ENCODE measurements around the gene ABCB4.

ABCB4 gene

DNA sequence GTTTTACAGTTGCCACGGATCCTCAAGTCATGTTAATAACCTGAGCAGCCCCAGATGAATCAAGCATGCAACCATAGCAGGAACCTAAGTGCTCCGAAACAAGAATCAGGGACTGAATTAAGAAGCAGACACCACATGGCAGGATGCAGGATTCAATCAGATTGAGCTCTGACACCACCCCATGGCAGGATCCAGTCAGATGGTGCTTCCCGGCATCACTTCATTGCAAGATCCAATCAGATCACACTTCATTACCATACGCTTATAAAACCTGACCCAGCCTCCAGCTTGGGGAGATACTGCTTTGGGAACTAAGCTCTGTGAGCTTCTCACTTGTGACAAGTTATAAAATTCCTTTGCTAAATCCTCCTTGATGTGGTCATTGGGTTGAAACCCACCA is 55.3 kb downstream of the ABCB4 start:
- DNase-seq (ENCODE audit: low spot score), result no peak

DNA sequence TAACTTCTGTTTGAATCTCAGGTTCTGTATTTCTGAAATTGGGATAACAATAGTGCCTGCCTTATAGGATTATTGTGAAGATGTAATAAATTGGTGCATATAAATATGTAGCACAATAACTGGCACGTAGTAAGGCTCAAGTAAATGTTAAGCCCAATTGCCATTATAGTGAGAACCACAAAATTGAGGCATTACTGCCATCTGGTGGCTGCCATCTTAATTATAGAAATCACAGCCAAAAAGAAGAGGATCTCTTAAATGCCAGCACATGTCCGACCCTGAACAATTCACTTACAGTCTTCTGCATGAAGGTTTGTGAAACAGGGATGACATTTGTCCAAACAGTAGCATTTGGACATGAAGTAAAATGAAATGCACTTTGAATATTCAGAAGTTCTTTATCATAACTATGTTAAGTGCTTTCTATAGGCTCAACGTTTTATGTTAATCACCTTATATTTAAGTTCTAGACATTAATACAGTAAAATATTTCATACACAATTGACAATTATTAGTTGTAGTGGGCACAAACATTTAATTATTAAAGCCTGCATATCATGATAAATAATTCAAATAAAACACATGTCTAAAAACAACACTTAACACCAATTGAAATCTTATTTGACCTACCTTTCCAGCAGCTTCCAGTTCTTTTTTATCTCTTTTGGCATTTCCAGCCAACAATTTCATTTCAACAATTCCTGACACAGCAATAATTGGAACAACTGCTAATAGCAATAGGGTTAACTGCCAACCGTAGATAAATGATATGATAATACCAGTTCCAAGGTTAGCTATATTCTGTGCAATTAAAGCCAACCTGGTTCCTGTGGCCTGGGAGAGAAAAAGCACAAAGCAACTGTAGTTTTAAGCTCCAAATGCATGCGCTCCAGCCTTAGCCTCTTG is 58.5 kb downstream of the ABCB4 start:
- DNase-seq (ENCODE audit: low spot score), result peak; percentile 4

DNA sequence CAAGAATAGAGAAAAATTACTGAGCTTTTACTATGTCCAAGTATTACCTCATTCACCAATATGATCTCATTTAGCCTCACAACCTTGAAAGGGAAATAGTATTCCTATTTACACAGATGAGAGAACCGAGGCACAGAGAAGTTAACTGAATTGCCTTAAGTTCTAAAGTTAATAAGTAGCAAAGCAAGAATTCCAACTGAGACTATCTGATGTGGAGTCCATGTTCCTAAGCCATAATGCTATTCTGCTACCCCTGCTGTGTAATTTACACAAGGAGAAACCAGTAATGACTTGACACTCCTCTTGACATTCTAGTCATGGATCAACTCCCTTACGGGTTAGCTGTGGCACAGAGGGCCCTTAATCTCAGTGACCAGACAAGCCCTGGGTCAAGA is 60.7 kb downstream of the ABCB4 start:
- DNase-seq (ENCODE audit: low spot score), result no peak

DNA sequence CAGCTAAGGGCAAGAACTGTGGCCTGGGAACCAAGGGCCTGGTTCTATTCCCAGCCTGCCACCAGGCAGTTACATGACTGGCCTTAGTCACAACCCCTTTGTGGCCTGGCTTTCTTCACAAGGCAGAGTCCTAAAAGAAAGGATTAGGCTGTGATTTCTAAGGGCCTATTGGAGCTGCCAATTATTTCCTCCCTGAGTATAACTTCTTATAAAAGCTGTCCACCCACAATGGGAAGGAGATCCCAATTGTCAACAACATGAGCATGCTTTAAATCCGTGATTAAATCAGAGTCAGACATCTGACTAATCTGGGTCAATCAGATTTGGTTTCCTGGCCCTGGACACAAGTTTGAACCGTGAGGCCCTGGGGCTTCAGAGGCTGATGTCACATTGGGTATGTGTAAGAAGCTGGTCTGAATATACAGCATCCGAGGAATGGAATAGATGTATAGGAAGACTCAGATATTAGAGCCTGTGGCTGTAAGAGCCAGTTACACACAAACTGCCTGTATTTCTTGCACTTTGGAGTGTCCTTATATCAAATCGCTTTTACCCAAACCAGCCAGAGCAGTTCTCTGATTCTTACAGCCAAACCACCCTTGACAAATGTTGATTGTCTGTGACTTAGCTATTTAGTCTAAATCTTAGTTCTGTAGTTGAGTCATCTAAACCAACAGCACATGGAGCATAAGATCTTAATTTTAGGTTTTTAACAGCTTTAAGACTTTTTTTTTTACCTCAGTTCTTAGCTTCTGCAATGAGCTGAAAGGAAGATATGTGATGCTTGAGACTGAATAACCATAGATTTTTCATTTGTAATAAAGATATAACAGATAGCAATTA is 61.3 kb downstream of the ABCB4 start:
- DNase-seq (ENCODE audit: low spot score), result no peak

DNA sequence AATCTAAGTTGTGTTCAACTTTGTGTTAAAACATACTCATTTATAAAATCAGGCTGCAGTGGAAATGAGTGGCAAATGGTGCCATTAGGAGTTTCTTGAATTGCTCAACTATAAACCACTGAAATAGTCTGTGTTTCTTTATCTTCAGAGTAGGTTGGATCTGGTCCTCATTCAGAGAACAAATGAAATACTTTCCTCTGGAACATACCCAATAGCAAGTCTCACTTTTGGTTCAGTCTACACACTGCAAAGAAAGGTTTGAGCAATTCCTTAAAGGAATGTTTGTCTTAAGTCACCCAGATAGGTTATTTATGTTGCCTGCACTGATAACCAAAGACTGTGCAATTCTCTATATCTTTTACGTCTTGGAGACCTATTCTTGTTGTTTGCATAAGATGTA is 62.5 kb downstream of the ABCB4 start:
- DNase-seq (ENCODE audit: low spot score), result no peak

DNA sequence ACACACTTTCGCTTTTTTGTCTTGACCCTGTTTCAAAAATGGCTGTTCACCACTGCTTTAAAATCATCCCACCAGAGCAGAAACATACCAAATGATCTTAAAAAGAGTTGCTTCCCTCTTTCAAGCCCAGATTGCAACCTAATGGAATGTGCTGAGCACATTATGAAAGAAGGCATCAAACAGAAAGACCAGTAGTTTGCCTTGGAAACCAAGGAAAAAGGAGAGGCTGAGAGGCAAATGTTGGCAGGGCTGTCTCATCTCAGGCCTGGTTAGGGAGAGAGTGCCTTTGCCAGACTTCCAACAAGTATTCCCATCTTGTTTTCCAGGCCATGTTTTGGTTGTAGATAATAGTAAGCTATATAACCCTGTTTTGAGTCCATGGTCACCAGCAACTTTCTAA is 64.3 kb downstream of the ABCB4 start:
- no peak for DNase-seq (ENCODE audit: low spot score)

DNA sequence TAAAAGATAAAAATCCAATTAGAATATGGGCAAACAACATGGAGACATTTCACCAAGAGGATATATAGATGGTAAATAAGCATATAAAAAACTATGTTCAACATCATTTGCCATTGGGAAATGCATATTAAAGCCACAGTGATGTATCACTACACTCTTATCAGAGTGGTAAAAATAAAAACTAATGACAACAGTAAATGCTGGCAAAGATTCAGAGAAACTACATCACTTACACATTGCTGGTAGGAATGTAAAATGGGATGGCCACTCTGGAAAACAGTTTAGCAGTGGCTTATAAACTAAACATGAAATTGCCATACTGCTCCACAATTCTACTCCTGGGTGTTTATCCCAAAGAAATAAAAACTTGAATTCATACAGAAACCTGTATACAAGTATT is 70.8 kb downstream of the ABCB4 start:
- DNase-seq (ENCODE audit: low spot score), result no peak

GRCh38 chr7:87398446-87398845 is 77.0 kb downstream of the ABCB4 start:
- DNase-seq (ENCODE audit: low spot score), result peak; percentile 12

DNA sequence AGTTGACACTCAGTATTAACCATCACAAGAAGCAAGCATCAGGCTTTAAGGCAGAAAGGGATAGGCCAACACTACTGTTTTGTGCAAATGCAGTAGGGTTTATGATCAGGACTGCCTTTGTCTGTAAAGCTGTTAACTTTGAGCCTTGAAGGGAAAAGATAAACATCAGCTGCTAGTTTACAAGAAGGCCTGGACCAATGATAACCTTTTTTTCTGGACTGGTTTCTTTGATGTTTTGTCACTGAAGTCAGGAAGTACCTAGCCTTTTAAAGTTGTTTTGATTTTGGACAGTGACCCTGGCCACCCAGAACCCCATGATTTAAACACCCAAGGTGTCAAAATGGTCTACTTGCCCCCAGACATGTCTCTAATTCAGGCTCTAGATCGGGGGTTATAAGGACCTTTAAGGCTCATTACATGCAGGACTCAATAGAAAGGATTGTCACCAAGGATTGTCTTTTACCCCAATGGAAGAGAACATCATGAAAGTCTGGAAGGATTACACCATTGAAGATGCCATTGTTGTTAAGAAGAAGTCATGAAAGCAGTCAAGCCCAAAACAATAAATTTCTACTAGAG is 79.9 kb downstream of the ABCB4 start:
- no peak for DNase-seq (ENCODE audit: low spot score)

- no peak for DNase-seq (ENCODE audit: low spot score)
Measured at GRCh38 chr7:87391020-87391701, 84.3 kb downstream of the ABCB4 start.

DNA sequence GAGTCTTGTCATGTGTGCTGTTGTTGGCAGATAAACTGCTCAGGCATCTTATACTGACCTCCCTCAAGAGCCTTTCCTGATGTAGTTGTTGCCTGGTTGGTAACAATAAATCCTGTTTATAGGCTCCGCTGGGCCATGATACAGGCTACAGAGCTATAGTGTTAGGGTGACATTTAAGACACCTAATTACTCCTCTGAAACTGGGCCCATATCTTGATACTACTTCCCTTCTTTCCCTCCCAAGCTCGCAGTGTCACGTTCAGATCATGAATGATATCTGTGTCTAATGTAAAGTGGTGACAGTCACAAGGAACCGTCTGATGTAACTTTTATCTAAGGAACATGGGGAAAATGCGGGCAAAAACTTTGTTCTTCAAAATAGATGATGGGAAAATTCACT is 94.6 kb downstream of the ABCB4 start:
- no peak for DNase-seq (ENCODE audit: low spot score)

GRCh38 chr7:87375662-87376435 is 99.6 kb downstream of the ABCB4 start:
- no peak for DNase-seq (ENCODE audit: low spot score)

DNA sequence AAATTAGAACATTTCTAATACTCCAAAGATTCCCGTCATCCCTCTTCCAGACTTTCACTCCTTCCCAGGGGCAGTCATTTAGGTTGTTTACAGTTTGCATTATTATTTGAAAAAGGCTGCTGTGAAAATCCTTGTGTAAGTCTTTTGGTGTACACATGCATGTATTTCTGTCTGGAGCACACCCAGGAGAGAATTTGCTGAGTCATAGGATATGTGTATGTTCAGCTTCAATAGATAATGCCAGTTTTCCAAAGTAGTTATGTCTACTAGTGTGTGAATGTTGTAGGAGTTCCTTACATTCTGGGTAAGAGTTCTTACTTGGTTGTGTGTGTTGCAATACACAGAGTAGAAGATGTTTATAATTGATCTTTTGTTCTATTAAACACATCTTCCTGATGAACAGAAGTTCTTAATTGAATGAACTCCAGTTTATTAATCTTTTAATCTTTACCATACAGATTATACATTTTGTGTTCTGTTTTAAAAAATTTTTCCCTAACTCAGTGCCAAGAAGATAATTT is 104.8 kb downstream of the ABCB4 start:
- no peak for DNase-seq (ENCODE audit: low spot score)

- DNase-seq (ENCODE audit: low spot score), result no peak
Measured at GRCh38 chr7:87369216-87369615, 106.3 kb downstream of the ABCB4 start.

DNA sequence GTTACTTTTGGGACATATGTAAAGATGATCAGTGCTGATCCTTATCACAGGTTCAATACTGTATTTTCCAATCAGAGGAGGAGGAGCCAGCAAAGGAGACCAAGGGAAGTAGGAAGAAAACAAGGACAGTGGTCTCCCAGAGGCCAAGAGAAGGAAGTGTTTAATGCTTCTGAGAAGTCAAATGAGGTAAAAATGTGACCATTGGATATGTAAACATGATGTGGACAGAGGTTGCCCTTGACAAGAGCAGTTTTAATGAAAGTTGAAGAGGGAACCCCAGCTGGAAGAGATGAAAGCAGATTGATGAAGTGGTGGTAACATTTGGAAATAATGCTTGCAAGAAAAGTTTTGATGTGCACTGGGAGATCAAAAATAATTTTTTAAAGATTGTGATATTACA is 111.2 kb downstream of the ABCB4 start:
- no peak for DNase-seq (ENCODE audit: low spot score)

DNA sequence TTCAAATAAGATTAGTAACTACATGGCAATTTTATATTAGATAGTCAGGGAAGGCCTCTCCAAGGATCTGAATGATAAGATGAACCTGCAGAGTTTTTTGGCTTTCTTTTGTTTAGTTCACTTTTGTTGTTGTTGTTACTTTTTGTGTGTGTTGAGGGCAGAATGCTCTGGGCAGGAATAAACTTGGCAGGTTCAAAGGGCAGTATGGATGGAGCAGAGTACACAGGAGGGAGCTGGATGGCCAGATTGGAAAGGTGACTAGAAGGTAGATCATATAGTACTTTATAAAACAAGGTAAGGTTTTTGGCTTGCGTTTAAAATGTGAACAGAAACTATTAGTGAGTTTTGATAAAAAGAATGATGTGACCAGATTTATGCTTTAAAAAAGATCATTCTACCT is 112.1 kb downstream of the ABCB4 start:
- no peak for DNase-seq (ENCODE audit: low spot score)

- no peak for DNase-seq (ENCODE audit: low spot score)
Measured at GRCh38 chr7:87361320-87361719, 114.2 kb downstream of the ABCB4 start.

DNA sequence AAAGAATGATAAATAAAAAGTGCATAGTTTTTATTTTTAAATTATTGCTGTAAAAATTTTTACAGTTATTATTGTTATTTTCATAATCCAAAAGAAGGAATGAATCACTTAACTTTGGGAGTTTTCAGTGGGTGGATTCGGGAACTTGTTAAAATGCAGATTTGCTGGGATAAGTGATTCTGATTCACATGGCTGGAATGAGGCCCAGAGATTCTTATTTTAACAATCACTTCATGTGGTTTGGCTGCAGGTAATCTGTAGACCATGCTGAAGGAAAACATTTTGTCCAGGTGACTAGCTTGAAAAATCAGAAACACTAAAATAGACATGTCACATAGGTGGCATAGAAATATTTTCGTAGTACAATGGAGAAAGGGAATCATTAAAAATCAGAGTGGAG is 116.1 kb downstream of the ABCB4 start:
- DNase-seq (ENCODE audit: low spot score), result no peak

DNA sequence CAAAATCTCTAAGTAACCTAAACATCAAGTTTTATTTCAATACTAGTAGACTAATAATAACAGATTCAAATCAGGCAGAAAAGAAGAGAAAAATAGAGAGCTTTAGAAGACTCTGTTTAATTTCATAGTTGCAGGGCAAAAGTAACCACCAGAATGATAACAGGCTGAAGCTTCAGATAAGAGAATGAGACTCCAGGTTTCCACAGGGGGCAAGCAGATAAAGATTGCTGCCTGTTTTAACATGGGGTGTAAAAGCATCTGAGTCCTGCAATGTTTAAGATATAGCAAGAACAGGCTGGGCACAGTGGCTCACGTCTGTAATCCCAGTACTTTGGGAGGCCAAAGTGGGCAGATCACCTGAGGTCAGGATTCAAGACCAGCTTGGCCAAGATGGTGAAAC is 119.0 kb downstream of the ABCB4 start:
- DNase-seq (ENCODE audit: low spot score), result no peak

DNA sequence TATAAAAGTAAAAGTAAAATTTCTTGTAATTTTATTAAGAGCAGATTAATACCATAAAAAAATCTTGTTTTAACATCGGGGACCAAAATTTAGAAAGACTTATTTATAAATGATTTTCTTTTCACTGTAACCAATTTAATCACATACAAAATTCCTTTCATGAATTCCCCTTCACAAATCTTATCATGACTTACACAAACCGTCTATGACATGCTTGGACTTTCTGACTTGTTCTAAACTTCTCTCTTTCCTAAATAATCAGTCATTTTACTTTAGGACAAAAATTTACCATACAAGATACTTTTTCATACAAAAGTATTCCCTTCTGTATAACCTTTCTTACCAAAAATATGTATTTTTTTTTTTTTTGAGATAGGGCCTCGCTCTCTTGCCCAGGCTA is 120.7 kb downstream of the ABCB4 start:
- DNase-seq (ENCODE audit: low spot score), result no peak
